Stomach (tissue), 9 donors: ENCODE data around the gene GABRB1. TPM values are rescaled to one million over a fixed set of nuclear protein-coding genes. Genes with fewer than 3 reads are reported as not detected.

ENCODE experiments used
- DNase-seq, 2 donors: peaks; one replicate each; pipeline versions ENCODE4 v3.0.0 to v3.0.0-alpha.2; 2013 to 2019
- H3K27ac ChIP-seq, 5 donors: fragments of 200-600 bp in 4 of 5; sonication (generic) in 4 of 5; one replicate each; pipeline ENCODE4 v1.5.1; 2013 to 2019; ENCODE audit warnings: mild to moderate bottlenecking in 1 of 5, moderate library complexity in 1 of 5
- H3K27me3 ChIP-seq, 3 donors: fragments of 200-600 bp; sonication (generic); one replicate each; pipeline ENCODE4 v1.5.1; 2017 to 2019; ENCODE audit warnings: mixed run types in 1 of 3
- H3K36me3 ChIP-seq, 4 donors: fragments of 200-600 bp; sonication (generic); 1 replicate in 3 of 4; 2 replicates in 1 of 4; pipeline ENCODE4 v1.5.1; 2016 to 2019
- H3K4me1 ChIP-seq, 4 donors: fragments of 200-600 bp; sonication (generic); one replicate each; pipeline ENCODE4 v1.5.1; 2016 to 2019
- H3K4me3 ChIP-seq, 4 donors: fragments of 200-600 bp; sonication (generic) in 3 of 4; one replicate each; pipeline ENCODE4 v1.5.1; 2016 to 2019; ENCODE audit warnings: mild to moderate bottlenecking in 1 of 4
- H3K9me3 ChIP-seq, 4 donors: fragments of 200-600 bp; sonication (generic); one replicate each; pipeline ENCODE4 v1.5.1; 2016 to 2019
- EP300 ChIP-seq: sonication (generic); formaldehyde crosslinking; IDR thresholded peaks from one replicate; pipeline ENCODE4 v1.6.1; 2017; ENCODE audit warnings: antibody characterized with exemption
- POLR2A ChIP-seq, 4 donors: fragments of 450-650 bp; IDR thresholded peaks; one replicate each; pipeline ENCODE4 v1.6.1; 2016; ENCODE audit warnings: antibody characterized with exemption in 4 of 4, control low read depth in 2 of 4, mild to moderate bottlenecking in 1 of 4, moderate library complexity in 1 of 4
- POLR2AphosphoS5 ChIP-seq, 3 donors: sonication (generic); formaldehyde crosslinking; IDR thresholded peaks; one replicate each; pipeline ENCODE4 v1.6.1; 2016; ENCODE audit warnings: antibody characterized with exemption in 3 of 3
- WGBS, 5 donors: extraction: QIAGEN DNeasy Blood & Tissue Kit in 3 of 5; methylation state at CpG; one replicate each; pipeline versions ENCODE4 v1.1.5 to v1.1.7; 2013 to 2018; 5-methylcytosine and 5-hydroxymethylcytosine counted together
- intact Hi-C: fragments of 100-400 bp; cut with DNase I; formaldehyde crosslinking; loops from one replicate; pipeline ENCODE4 v1.15.1; 2023; ENCODE audit warnings: low total_unique reads
- polyA plus RNA-seq, 3 donors: library from polyadenylated mRNA; stranded (reverse); fragments of 200-250 nt; gene quantifications; one replicate each; pipeline ENCODE4 v1.2.3, GENCODE V29; 2013
- total RNA-seq, 5 donors: library from RNA; depleted of rRNA; stranded (reverse); fragments of >200 nt; gene quantifications; one replicate each; pipeline versions ENCODE4 v1.1.0 to v1.2.3, GENCODE V29; 2014 to 2016
- TF ChIP-seq, protein P1 (sequence below), 7 experiments: fragments of 450-650 bp in 4 of 7; fragments of 200-600 bp in 3 of 7; sonication (generic) in 3 of 7; IDR thresholded peaks; one replicate each; pipeline ENCODE4 v1.5.1; 2016 to 2019; ENCODE audit warnings: antibody characterized with exemption in 7 of 7, control low read depth in 2 of 7, mild to moderate bottlenecking in 1 of 7
- donor health status: healthy with polysubstance abuse.
- donor health status: Bipolar disorder and iron deficiency.
- donor health status: healthy.

The GABRB1 gene
- total and polyA plus RNA-seq, 8 donors = 2.8 TPM; not detected in 7

DNA sequence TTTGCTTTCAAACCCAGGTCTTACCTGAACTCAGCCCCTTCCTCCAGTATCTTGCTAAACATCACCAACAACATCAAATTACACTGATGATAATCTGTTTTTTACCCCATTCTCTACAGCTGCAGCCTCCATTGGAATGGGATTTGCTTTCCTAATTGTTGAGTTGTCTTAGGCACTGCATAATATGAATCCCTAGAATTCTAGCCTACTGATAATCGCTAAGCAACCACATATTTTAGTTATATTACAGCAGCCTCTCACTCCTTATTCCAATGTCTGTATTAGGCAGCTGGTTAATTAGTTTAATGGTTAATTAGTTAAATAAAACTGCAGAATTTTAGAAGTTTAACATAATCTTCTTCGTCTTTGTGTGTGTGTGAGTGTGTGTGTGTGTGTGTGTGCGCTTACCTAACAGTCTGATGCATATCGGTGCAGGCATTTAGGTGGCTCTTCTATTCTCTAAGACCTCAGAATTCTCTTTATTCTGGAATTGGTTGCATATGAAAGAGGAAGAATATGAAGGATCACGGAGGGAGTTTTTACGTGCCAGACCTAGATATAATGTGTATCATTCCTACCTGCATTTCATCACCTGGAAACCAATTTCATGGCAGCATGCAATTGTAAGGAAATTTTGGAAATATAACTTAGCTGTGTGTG, 437.5 kb downstream of the GABRB1 start:
- no peak overlapping the region for H3K27ac ChIP-seq
- H3K4me1 ChIP-seq = peaks cover 0 to 7% (median 3%) of the 10 kb centered on the region in 4 donors
- H3K36me3 ChIP-seq = no peaks in the 10 kb centered on the region
- DNase-seq = no peak
- no peaks in the 10 kb centered on the region for H3K9me3 ChIP-seq
- intact Hi-C loops = no loop called here
- TF ChIP-seq, protein P1, sequence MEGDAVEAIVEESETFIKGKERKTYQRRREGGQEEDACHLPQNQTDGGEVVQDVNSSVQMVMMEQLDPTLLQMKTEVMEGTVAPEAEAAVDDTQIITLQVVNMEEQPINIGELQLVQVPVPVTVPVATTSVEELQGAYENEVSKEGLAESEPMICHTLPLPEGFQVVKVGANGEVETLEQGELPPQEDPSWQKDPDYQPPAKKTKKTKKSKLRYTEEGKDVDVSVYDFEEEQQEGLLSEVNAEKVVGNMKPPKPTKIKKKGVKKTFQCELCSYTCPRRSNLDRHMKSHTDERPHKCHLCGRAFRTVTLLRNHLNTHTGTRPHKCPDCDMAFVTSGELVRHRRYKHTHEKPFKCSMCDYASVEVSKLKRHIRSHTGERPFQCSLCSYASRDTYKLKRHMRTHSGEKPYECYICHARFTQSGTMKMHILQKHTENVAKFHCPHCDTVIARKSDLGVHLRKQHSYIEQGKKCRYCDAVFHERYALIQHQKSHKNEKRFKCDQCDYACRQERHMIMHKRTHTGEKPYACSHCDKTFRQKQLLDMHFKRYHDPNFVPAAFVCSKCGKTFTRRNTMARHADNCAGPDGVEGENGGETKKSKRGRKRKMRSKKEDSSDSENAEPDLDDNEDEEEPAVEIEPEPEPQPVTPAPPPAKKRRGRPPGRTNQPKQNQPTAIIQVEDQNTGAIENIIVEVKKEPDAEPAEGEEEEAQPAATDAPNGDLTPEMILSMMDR (IDR thresholded peaks at IDR 0.05) = no peak
- TF ChIP-seq POLR2AphosphoS5 (IDR thresholded peaks at IDR 0.05) (no peak), EP300 (no peak), POLR2A (IDR thresholded peaks at IDR 0.05) (no peak)
- 79 to 91% (median 89%) methylated on average over 6 of the region's 6 CpGs for WGBS, 5 donors
- no peaks in the 10 kb centered on the region for H3K27me3 ChIP-seq
- H3K4me3 ChIP-seq = no peak overlapping the region

DNA sequence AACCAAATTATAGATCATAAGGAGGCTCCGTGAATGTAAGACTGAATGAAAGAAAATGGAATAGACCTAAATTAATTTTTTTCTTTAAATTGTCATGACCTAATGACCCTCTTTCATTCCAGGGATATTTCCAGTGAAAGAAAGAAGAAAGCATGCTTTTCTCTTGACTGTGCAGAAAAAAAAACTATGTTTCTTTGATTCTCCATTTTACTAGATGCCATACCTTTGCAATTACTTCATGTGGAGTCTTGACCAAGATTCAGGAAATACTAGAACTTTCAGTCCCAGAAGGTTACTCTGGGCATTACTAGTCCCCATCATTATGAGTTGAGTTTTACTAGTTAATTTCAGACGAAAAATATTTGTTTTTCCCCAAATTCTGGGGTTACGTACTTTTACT, 438.6 kb downstream of the GABRB1 start:
- Histone ChIP-seq H3K27ac (no peak overlapping the region), H3K27me3 (no peaks in the 10 kb centered on the region), H3K4me1 (no peaks in the 10 kb centered on the region), H3K36me3 (no peaks in the 10 kb centered on the region), H3K4me3 (no peak overlapping the region), H3K9me3 (no peaks in the 10 kb centered on the region)
- intact Hi-C loops = no loop called here
- TF ChIP-seq POLR2AphosphoS5 (IDR thresholded peaks at IDR 0.05) (no peak), POLR2A (IDR thresholded peaks at IDR 0.05) (no peak)
- no peak for DNase-seq
- WGBS, 5 donors = 88 to 93% (median 92%) methylated on average over 3 of the region's 3 CpGs

DNA sequence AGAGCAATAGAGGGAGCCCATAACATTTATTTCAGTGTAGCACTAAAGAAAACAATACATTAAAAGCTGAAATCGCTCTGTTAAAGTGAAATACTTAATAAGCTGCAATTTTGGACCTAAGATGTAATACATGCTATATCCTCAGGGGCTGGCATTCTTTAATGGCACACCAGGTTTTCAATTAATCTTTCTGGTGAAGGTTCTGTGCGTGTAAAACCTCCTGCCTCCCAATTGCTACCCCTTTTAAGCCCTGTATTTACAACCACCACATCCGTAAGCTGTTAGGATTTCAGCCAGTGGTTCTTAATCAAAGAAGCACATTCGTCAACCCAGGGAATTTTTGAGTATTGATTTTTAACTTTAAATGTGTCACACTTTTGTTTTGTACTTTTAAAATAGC, 439.7 kb downstream of the GABRB1 start:
- DNase-seq = no peak
- H3K36me3 ChIP-seq = no peaks in the 10 kb centered on the region
- H3K4me3 ChIP-seq = no peak overlapping the region
- WGBS, 5 donors = 53 to 61% (median 58%) methylated on average over 4 of the region's 4 CpGs
- H3K27me3 ChIP-seq = no peaks in the 10 kb centered on the region
- no peak overlapping the region for H3K27ac ChIP-seq
- no peaks in the 10 kb centered on the region for H3K4me1 ChIP-seq
- intact Hi-C loops = no loop called here
- H3K9me3 ChIP-seq = no peaks in the 10 kb centered on the region
- TF ChIP-seq EP300 (no peak), POLR2AphosphoS5 (IDR thresholded peaks at IDR 0.05) (no peak), POLR2A (IDR thresholded peaks at IDR 0.05) (no peak)
- TF ChIP-seq, protein P1 (IDR thresholded peaks at IDR 0.05) = no peak

DNA sequence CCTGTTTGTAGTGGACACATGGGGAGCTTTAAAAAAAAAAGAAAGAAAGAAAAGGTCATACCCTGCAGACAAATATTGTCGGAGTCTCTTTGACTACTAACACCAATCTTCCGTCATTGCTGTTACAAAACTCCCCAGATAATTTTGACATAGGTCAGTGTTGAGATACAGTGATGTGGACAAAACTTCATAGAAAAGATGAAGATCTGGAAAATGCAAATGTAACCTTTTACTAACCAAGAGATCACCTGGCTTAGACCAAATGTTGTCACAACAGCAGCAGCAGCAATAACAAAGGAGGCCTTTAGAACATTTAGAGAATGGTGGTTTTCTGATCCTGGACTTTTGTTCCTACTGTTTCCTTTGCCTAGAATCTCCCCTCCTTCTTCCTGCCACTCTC, 440.2 kb downstream of the GABRB1 start:
- Histone ChIP-seq H3K4me1 (no peaks in the 10 kb centered on the region), H3K36me3 (no peaks in the 10 kb centered on the region), H3K27me3 (no peaks in the 10 kb centered on the region), H3K9me3 (no peaks in the 10 kb centered on the region), H3K4me3 (no peak overlapping the region), H3K27ac (no peak overlapping the region)
- 83 to 89% (median 86%) methylated on average over 2 of the region's 2 CpGs for WGBS, 5 donors
- TF ChIP-seq EP300 (no peak), POLR2A (IDR thresholded peaks at IDR 0.05) (no peak), POLR2AphosphoS5 (IDR thresholded peaks at IDR 0.05) (no peak)
- TF ChIP-seq, protein P1 (IDR thresholded peaks at IDR 0.05) = no peak
- intact Hi-C loops = no loop called here
- no peak for DNase-seq

DNA sequence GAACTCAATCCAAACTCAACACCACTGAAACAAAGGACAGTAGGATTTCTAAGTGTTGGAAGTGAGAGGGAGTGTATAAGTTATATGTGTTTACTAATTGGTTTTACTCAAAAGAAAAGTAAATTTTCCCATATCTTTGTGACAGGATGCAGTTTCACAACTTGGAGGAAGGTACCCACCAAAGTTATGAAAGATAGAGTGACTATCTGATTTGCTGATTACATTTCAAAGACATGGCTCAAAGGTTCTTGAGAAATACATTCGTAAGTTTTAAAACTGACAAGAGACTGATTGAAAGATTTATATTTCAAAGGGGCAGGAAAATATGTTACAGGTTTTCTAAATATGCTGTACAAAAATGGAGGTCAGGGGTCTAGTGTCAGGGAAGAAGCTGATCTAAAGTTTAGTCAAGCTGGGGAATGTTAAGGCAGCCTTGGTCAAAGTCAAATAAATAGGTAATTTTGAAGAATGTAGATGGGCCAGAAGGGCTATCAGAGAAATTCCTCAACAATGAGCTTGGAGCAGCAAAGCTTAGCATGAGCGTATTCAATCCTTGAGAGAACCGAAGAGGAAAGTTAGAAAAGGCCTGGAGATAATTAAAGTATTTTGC, 441.9 kb downstream of the GABRB1 start:
- Histone ChIP-seq H3K9me3 (no peaks in the 10 kb centered on the region), H3K4me1 (no peaks in the 10 kb centered on the region), H3K27me3 (no peaks in the 10 kb centered on the region), H3K27ac (no peak overlapping the region), H3K36me3 (no peaks in the 10 kb centered on the region), H3K4me3 (no peak overlapping the region)
- WGBS, 5 donors = 84 to 89% (median 87%) methylated on average over 3 of the region's 3 CpGs
- intact Hi-C loops = no loop called here
- DNase-seq = no peak
- TF ChIP-seq POLR2AphosphoS5 (IDR thresholded peaks at IDR 0.05) (no peak), EP300 (no peak), POLR2A (IDR thresholded peaks at IDR 0.05) (no peak)
- TF ChIP-seq, protein P1 (IDR thresholded peaks at IDR 0.05) = no peak
